Measurements from ENCODE around the gene SGK2.
"Not testable (repeated sequence)": the region's sequence is repeated elsewhere in the genome, so short reads cannot be mapped to it uniquely, and the experiment has no call there.

SGK2 gene

GRCh38 chr20:43586641-43587040 is 27.8 kb downstream of the SGK2 start:
- Histone ChIP-seq H3K36me3 (replicated peaks; ENCODE audit: insufficient read depth, low read length) (no peaks in the 10 kb centered on the region), H3K27ac (ENCODE audit: low read length) (no peak overlapping the region), H3K4me2 (ENCODE audit: low read depth, low read length) (no peak overlapping the region), H3F3A (ENCODE audit: insufficient read depth, low read length) (no peaks in the 10 kb centered on the region), H3K4me1 (ENCODE audit: low read length) (peaks cover 3% of the 10 kb centered on the region; the same call in 1 of the 2 replicates), H3K27me3 (replicated peaks; ENCODE audit: insufficient read depth, low read length) (no peaks in the 10 kb centered on the region), H3K9ac (ENCODE audit: low read length) (no peak overlapping the region), H3K4me3 (ENCODE audit: low read length) (no peak overlapping the region), H4K20me1 (ENCODE audit: insufficient read depth, low read length) (no peaks in the 10 kb centered on the region), H2AFZ (ENCODE audit: low read length) (no peak overlapping the region), H3K9me2 (replicated peaks; ENCODE audit: insufficient read depth, low read length) (no peaks in the 10 kb centered on the region), H3K9me3 (replicated peaks; ENCODE audit: insufficient read depth, low read length) (no peaks in the 10 kb centered on the region), H3K79me2 (ENCODE audit: low read length) (peaks cover 8% of the 10 kb centered on the region)
- TF ChIP-seq EZH2 (optimal IDR thresholded peaks at IDR 0.05; ENCODE audit: low read depth, low read length) (no peak), CTCF (IDR thresholded peaks at IDR 0.05; ENCODE audit: low read length) (no peak)
- DNase-seq: no peak

- H3K27ac ChIP-seq (ENCODE audit: low read length); H3K9me2 ChIP-seq (replicated peaks; ENCODE audit: insufficient read depth, low read length); H3K27me3 ChIP-seq (replicated peaks; ENCODE audit: insufficient read depth, low read length); DNase-seq; H4K20me1 ChIP-seq (ENCODE audit: insufficient read depth, low read length); H2AFZ ChIP-seq (ENCODE audit: low read length); H3K4me3 ChIP-seq (ENCODE audit: low read length); H3K36me3 ChIP-seq (replicated peaks; ENCODE audit: insufficient read depth, low read length); H3K4me2 ChIP-seq (ENCODE audit: low read depth, low read length); H3F3A ChIP-seq (ENCODE audit: insufficient read depth, low read length); H3K9ac ChIP-seq (ENCODE audit: low read length); H3K4me1 ChIP-seq (ENCODE audit: low read length); H3K9me3 ChIP-seq (replicated peaks; ENCODE audit: insufficient read depth, low read length): not testable (repeated sequence)
- peaks cover 19% of the 10 kb centered on the region for H3K79me2 ChIP-seq (ENCODE audit: low read length)
Observed at GRCh38 chr20:43588526-43588925, 29.7 kb downstream of the SGK2 start.

GRCh38 chr20:43590036-43590391 is 31.2 kb downstream of the SGK2 start:
- TF ChIP-seq EZH2 (optimal IDR thresholded peaks at IDR 0.05; ENCODE audit: low read depth, low read length) (no peak), EZH2phosphoT487 (IDR thresholded peaks at IDR 0.05; ENCODE audit: low read length) (no peak), CTCF (IDR thresholded peaks at IDR 0.05; ENCODE audit: low read length) (no peak)
- Histone ChIP-seq H3K79me2 (ENCODE audit: low read length) (peaks cover 19% of the 10 kb centered on the region), H3F3A (ENCODE audit: insufficient read depth, low read length) (no peaks in the 10 kb centered on the region), H3K4me2 (ENCODE audit: low read depth, low read length) (peak overlapping the region; percentile 93), H3K4me1 (ENCODE audit: low read length) (peaks cover 3% of the 10 kb centered on the region; the same call in 1 of the 2 replicates), H3K9ac (ENCODE audit: low read length) (peak overlapping the region; percentile 83; the same call in 1 of the 2 replicates), H3K27ac (ENCODE audit: low read length) (peak overlapping the region; percentile 72; the same call in 1 of the 2 replicates), H2AFZ (ENCODE audit: low read length) (peak overlapping the region; percentile 96), H4K20me1 (ENCODE audit: insufficient read depth, low read length) (no peaks in the 10 kb centered on the region), H3K4me3 (ENCODE audit: low read length) (peak overlapping the region; percentile 84), H3K36me3 (replicated peaks; ENCODE audit: insufficient read depth, low read length) (no peaks in the 10 kb centered on the region), H3K9me3 (replicated peaks; ENCODE audit: insufficient read depth, low read length) (no peaks in the 10 kb centered on the region), H3K9me2 (replicated peaks; ENCODE audit: insufficient read depth, low read length) (no peaks in the 10 kb centered on the region), H3K27me3 (replicated peaks; ENCODE audit: insufficient read depth, low read length) (no peaks in the 10 kb centered on the region)
- no peak for DNase-seq

- Histone ChIP-seq H2AFZ (ENCODE audit: low read length) (peak within 1 kb of the TSS; percentile 96), H3K9ac (ENCODE audit: low read length) (peak within 1 kb of the TSS; percentile 83), H3K4me3 (ENCODE audit: low read length) (peak within 1 kb of the TSS; percentile 84), H3F3A (ENCODE audit: insufficient read depth, low read length) (no peaks in the 10 kb centered on the region), H3K9me3 (replicated peaks; ENCODE audit: insufficient read depth, low read length) (no peaks in the 10 kb centered on the region), H3K4me2 (ENCODE audit: low read depth, low read length) (peak within 1 kb of the TSS; percentile 93), H3K27me3 (replicated peaks; ENCODE audit: insufficient read depth, low read length) (no peaks in the 10 kb centered on the region), H3K36me3 (replicated peaks; ENCODE audit: insufficient read depth, low read length) (no peaks in the 10 kb centered on the region), H3K27ac (ENCODE audit: low read length) (peak within 1 kb of the TSS; percentile 72), H3K9me2 (replicated peaks; ENCODE audit: insufficient read depth, low read length) (no peaks in the 10 kb centered on the region), H3K4me1 (ENCODE audit: low read length) (peaks cover 3% of the 10 kb centered on the region; the same call in 1 of the 2 replicates), H4K20me1 (ENCODE audit: insufficient read depth, low read length) (no peaks in the 10 kb centered on the region), H3K79me2 (ENCODE audit: low read length) (peaks cover 19% of the 10 kb centered on the region)
- TF ChIP-seq EZH2 (optimal IDR thresholded peaks at IDR 0.05; ENCODE audit: low read depth, low read length) (no peak), CTCF (IDR thresholded peaks at IDR 0.05; ENCODE audit: low read length) (no peak), EZH2phosphoT487 (IDR thresholded peaks at IDR 0.05; ENCODE audit: low read length) (no peak)
- DNase-seq: peak; percentile 96
Observed at GRCh38 chr20:43590392-43591303, 31.8 kb downstream of the SGK2 start, which contains the start of gene IFT52. Gene IFT52 (plus strand): TSS chr20:43590937. CDS start chr20:43594699, 3,762 bp downstream.

GRCh38 chr20:43601960-43602359 is 43.1 kb downstream of the SGK2 start:
- not testable (repeated sequence) for H3F3A ChIP-seq (ENCODE audit: insufficient read depth, low read length); H3K9me3 ChIP-seq (replicated peaks; ENCODE audit: insufficient read depth, low read length); H2AFZ ChIP-seq (ENCODE audit: low read length); H3K36me3 ChIP-seq (replicated peaks; ENCODE audit: insufficient read depth, low read length); H3K4me1 ChIP-seq (ENCODE audit: low read length); DNase-seq; H4K20me1 ChIP-seq (ENCODE audit: insufficient read depth, low read length); H3K4me3 ChIP-seq (ENCODE audit: low read length); H3K4me2 ChIP-seq (ENCODE audit: low read depth, low read length); H3K9me2 ChIP-seq (replicated peaks; ENCODE audit: insufficient read depth, low read length); H3K27me3 ChIP-seq (replicated peaks; ENCODE audit: insufficient read depth, low read length); H3K79me2 ChIP-seq (ENCODE audit: low read length); H3K9ac ChIP-seq (ENCODE audit: low read length); H3K27ac ChIP-seq (ENCODE audit: low read length)

Measured in MM.1S (cell line).